Endodermal cell (in vitro differentiated cells): ENCODE data around the gene RPS6KA2. TPM values are rescaled to one million over a fixed set of nuclear protein-coding genes. Genes with fewer than 3 reads are reported as not detected.

Source experiments
- DNase-seq: peaks from one replicate; pipeline ENCODE4 v3.0.0-alpha.2; 2017
- H3K27ac ChIP-seq: 2 replicates; pipeline ENCODE4 v1.5.1; 2013; ENCODE audit warnings: mild to moderate bottlenecking, low read depth, low read length, moderate library complexity
- H3K27me3 ChIP-seq: 2 replicates; pipeline ENCODE4 v1.6.1; 2013; ENCODE audit warnings: mild to moderate bottlenecking, low read length, moderate library complexity; ENCODE audit not compliant: insufficient read depth, control insufficient read depth, poor library complexity, severe bottlenecking
- H3K36me3 ChIP-seq: 2 replicates; pipeline ENCODE4 v1.7.0; 2013; ENCODE audit warnings: mild to moderate bottlenecking, low read length, moderate library complexity; ENCODE audit not compliant: control insufficient read depth, insufficient read depth
- H3K4me1 ChIP-seq: one replicate; pipeline ENCODE4 v1.7.0; 2013; ENCODE audit warnings: low read length; ENCODE audit not compliant: control insufficient read depth, insufficient read depth
- H3K4me3 ChIP-seq: 2 replicates; pipeline ENCODE4 v1.5.1; 2013; ENCODE audit warnings: mild to moderate bottlenecking, low read length, moderate library complexity
- H3K9ac ChIP-seq: 2 replicates; pipeline ENCODE4 v1.6.1; 2013; ENCODE audit warnings: mild to moderate bottlenecking, low read length, moderate library complexity; ENCODE audit not compliant: poor library complexity, severe bottlenecking; ENCODE audit errors: extremely low read depth
- H3K9me3 ChIP-seq: 2 replicates; pipeline ENCODE4 v1.6.1; 2013; ENCODE audit warnings: mild to moderate bottlenecking, low read length, moderate library complexity; ENCODE audit not compliant: control insufficient read depth
- H3K27ac Mint-ChIP-seq: 2 replicates; pipeline ENCODE4 v1.8.0; 2020; ENCODE audit warnings: mixed read lengths
- H3K27me3 Mint-ChIP-seq: 2 replicates; pipeline ENCODE4 v1.8.0; 2021; ENCODE audit warnings: mild to moderate bottlenecking, mixed read lengths; ENCODE audit not compliant: insufficient read depth
- H3K36me3 Mint-ChIP-seq: 2 replicates; pipeline ENCODE4 v1.8.0; 2020; ENCODE audit warnings: low read depth, mixed read lengths
- H3K4me1 Mint-ChIP-seq: 2 replicates; pipeline ENCODE4 v1.8.0; 2020; ENCODE audit warnings: mixed read lengths
- H3K4me3 Mint-ChIP-seq: 2 replicates; pipeline ENCODE4 v1.8.0; 2020; ENCODE audit warnings: mild to moderate bottlenecking, moderate library complexity, mixed read lengths
- H3K9me3 Mint-ChIP-seq: 2 replicates; pipeline ENCODE4 v1.8.0; 2020; ENCODE audit warnings: mild to moderate bottlenecking, mixed read lengths
- WGBS, 2 experiments: methylation state at CpG; one replicate each; pipeline versions ENCODE4 v1.1.5 to v1.1.7; 2013; ENCODE audit warnings: missing lambda C conversion rate in 2 of 2, mixed read lengths in 1 of 2; ENCODE audit not compliant: insufficient coverage in 1 of 2, insufficient read length in 1 of 2; 5-methylcytosine and 5-hydroxymethylcytosine counted together
- total RNA-seq, 2 donors: library from RNA; stranded (reverse); fragmentation: NEBNext Ultra II Directional in 1 of 2; extraction: Animal tissue kit (Norgen Biotek cat#: 25700) in 1 of 2; gene quantifications; 2 replicates in 1 of 2; 3 replicates in 1 of 2; pipeline ENCODE4 v1.2.1, GENCODE V29; 2021
- TF ChIP-seq, protein P1 (sequence below): fragments of 200-600 bp; sonication (generic); conservative IDR thresholded peaks from 2 replicates; pipeline ENCODE4 v1.5.0; 2021; ENCODE audit warnings: antibody characterized with exemption, mild to moderate bottlenecking

The RPS6KA2 gene
- total RNA-seq, 2 donors from 2014 or later, result 17.9 to 23.9 TPM

DNA sequence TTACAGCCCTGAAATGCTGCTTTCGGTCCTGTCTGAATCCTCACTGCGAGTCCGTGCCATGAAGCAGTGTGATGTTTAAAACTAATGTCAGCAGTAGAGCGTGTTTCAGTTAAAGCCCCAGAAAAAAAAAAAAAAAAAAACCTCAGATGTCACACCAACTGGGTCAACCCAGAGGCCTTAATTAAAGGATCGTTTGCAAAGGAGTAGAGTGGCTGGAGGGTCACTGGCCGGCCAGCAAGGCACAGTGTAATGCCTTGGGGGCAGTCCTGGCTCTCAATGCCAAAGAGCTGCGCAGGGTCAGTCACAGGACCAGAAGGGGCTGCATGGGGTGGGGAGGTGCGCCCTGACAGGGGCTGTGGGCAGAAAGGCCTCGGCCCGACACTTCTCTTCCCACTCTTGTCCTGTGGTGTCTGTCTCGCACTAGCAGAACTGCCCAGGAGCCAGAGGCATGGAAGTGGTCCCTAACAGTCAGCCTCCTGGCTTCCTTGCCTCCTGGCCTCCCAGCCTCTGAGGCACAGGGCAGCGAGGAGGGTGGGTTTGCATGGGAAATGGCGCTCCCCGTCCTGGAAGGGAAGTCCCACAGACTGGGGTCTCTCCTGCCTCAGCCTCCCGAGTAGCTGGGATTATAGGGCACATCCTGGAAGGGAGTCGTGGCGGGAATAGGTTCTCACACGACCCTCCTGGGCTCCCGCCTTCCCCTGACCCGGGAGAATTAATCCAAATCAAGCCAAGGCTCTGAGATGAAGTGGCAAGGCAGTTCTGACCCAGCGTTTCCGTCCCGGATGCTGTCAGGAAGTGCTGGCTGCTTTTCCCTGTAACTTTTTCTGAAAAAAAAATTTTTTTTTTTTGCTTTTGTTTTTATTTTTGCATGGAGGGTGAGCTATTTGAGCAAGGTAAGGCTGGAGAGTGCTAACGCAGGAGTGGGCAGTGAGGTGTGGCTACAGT lies 190.6 kb downstream of the RPS6KA2 start:
- Mint-ChIP-seq H3K27ac (no peak overlapping the region), H3K4me1 (peaks cover 5% of the 10 kb centered on the region), H3K4me3 (no peak overlapping the region), H3K27me3 (no peaks in the 10 kb centered on the region), H3K9me3 (no peaks in the 10 kb centered on the region), H3K36me3 (peaks cover 27% of the 10 kb centered on the region)
- no peak overlapping the region for H3K27ac ChIP-seq
- no peaks in the 10 kb centered on the region for H3K36me3 ChIP-seq
- no peaks in the 10 kb centered on the region for H3K27me3 ChIP-seq
- no peak overlapping the region for H3K9ac ChIP-seq
- TF ChIP-seq, protein P1, sequence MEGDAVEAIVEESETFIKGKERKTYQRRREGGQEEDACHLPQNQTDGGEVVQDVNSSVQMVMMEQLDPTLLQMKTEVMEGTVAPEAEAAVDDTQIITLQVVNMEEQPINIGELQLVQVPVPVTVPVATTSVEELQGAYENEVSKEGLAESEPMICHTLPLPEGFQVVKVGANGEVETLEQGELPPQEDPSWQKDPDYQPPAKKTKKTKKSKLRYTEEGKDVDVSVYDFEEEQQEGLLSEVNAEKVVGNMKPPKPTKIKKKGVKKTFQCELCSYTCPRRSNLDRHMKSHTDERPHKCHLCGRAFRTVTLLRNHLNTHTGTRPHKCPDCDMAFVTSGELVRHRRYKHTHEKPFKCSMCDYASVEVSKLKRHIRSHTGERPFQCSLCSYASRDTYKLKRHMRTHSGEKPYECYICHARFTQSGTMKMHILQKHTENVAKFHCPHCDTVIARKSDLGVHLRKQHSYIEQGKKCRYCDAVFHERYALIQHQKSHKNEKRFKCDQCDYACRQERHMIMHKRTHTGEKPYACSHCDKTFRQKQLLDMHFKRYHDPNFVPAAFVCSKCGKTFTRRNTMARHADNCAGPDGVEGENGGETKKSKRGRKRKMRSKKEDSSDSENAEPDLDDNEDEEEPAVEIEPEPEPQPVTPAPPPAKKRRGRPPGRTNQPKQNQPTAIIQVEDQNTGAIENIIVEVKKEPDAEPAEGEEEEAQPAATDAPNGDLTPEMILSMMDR, result no peak
- no peaks in the 10 kb centered on the region for H3K9me3 ChIP-seq
- peaks cover 8% of the 10 kb centered on the region for H3K4me1 ChIP-seq
- no peak overlapping the region for H3K4me3 ChIP-seq
- no peak for DNase-seq
- 93 to 98% methylated on average over 18 to 24 of the region's 24 CpGs for WGBS, 2 experiments

DNA sequence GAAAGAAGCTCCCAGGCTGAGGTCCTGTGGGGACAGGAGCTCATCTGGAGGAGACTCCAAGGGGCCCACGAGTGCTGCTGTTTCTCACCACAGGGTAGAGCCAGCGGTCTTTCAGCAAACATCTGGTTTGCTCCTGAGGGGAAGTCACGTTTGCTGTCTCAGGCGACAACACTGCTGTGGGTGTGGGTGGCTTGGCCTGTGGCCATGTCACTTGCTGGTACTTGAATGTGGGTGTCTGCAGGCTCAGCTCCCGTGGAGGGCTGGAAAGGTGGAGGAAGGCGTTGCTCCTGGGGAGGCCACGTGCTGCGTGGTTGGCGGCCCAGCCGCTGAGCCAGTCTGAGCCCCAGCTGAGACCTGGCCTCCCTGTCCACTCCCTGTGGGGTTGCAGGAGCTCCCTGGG lies 191.5 kb downstream of the RPS6KA2 start:
- Histone ChIP-seq H3K27ac (no peak overlapping the region), H3K9ac (no peak overlapping the region), H3K27me3 (no peaks in the 10 kb centered on the region), H3K9me3 (no peaks in the 10 kb centered on the region), H3K36me3 (no peaks in the 10 kb centered on the region), H3K4me1 (peaks cover 8% of the 10 kb centered on the region), H3K4me3 (no peak overlapping the region)
- 88 to 92% methylated on average over 7 to 10 of the region's 10 CpGs for WGBS, 2 experiments
- Mint-ChIP-seq H3K36me3 (peaks cover 31% of the 10 kb centered on the region), H3K27ac (no peak overlapping the region), H3K27me3 (no peaks in the 10 kb centered on the region), H3K4me1 (peaks cover 5% of the 10 kb centered on the region), H3K4me3 (no peak overlapping the region), H3K9me3 (no peaks in the 10 kb centered on the region)
- TF ChIP-seq, protein P1, result peak; percentile 18
- DNase-seq, result no peak

DNA sequence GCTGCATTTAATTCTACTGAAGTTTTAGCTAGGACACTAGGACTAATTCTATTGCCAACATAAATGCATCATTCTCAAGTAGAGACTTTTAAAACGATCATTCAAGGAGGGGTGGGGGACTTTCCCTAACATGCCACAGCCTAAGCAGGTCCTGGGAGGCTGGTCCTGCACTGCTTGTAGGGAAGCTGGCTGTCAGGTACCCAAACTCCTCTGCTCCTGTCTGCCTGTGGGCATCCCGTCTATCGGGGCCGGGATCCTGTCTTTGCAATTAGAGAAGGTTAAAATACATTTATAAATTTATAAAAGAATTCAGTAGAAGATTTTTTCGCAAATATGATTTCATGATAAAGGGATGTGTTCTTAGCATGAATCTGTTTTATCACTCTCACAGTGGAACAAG lies 192.7 kb downstream of the RPS6KA2 start:
- 93 to 94% methylated on average over 2 of the region's 5 CpGs for WGBS, 2 experiments
- Mint-ChIP-seq H3K4me1 (peaks cover 5% of the 10 kb centered on the region), H3K4me3 (no peak overlapping the region), H3K27ac (no peak overlapping the region), H3K9me3 (no peaks in the 10 kb centered on the region), H3K36me3 (peaks cover 40% of the 10 kb centered on the region), H3K27me3 (no peaks in the 10 kb centered on the region)
- H3K27ac ChIP-seq, result no peak overlapping the region
- H3K27me3 ChIP-seq, result no peaks in the 10 kb centered on the region
- H3K4me1 ChIP-seq, result no peaks in the 10 kb centered on the region
- H3K9ac ChIP-seq, result no peak overlapping the region
- no peak for DNase-seq
- no peaks in the 10 kb centered on the region for H3K9me3 ChIP-seq
- H3K36me3 ChIP-seq, result no peaks in the 10 kb centered on the region
- TF ChIP-seq, protein P1, result no peak
- no peak overlapping the region for H3K4me3 ChIP-seq
